GM18505 (cell line): ENCODE measurements around the gene CBX2.

Experiments
- ATAC-seq: cut with Tn5 transposase; IDR thresholded peaks from one replicate; pipeline ENCODE4 v1.9.1; 2021; ENCODE audit not compliant: unreplicated experiment
- POLR2A ChIP-seq: IDR thresholded peaks from 4 replicates; pipeline ENCODE4 v1.6.1; 2011; ENCODE audit warnings: borderline replicate concordance; ENCODE audit not compliant: insufficient read depth, insufficient read length; ENCODE audit errors: extremely low read depth

CBX2 gene

GRCh38 chr17:79835470-79835899, 57.5 kb downstream of the CBX2 start:
- TF ChIP-seq POLR2A = no peak
- no peak for ATAC-seq

GRCh38 chr17:79835953-79836509, 58.1 kb downstream of the CBX2 start:
- ATAC-seq = no peak
- TF ChIP-seq POLR2A = no peak

GRCh38 chr17:79836510-79836971, 58.6 kb downstream of the CBX2 start:
- TF ChIP-seq POLR2A = peak; percentile 15
- no peak for ATAC-seq

GRCh38 chr17:79836972-79837887, 59.3 kb downstream of the CBX2 start:
- ATAC-seq = no peak
- TF ChIP-seq POLR2A = no peak
